Measurements from ENCODE around the gene PUDP. TPM values are rescaled to one million over a fixed set of nuclear protein-coding genes. Genes with fewer than 3 reads are reported as not detected.
"Not testable (repeated sequence)": the region's sequence is repeated elsewhere in the genome, so short reads cannot be mapped to it uniquely, and the experiment has no call there.

Gene PUDP
- total and polyA plus RNA-seq, 2 experiments from 2014 or later, result 22.6 to 32.8 TPM

DNA sequence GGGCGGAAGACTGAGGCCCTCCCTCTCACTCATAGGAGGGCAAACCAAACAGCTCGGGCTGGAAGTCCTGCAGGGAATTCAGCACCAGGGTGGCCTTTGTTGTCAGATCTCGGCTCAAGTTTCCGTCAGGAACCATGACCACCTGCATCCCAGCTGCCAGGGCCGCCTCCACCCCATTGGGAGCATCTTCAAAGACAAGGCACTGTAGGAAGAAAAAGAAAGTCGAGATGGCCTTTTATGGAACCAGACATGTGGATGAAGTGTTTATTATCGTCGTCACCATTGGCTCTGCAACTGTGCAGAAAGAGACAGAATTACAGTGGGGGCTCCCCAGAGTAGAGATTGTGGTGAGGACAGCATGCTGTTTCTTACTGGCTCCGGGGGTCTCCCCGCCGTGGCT, 97.7 kb downstream of the PUDP start:
- Histone ChIP-seq H3K36me3 (replicated peaks; ENCODE audit: insufficient read depth, low read depth) (no peaks in the 10 kb centered on the region), H3K27me3 (no peaks in the 10 kb centered on the region), H3K9me3 (ENCODE audit: low read depth) (no peaks in the 10 kb centered on the region), H3K79me2 (no peaks in the 10 kb centered on the region), H2AFZ (no peak overlapping the region), H3K9me2 (replicated peaks; ENCODE audit: insufficient read depth) (no peaks in the 10 kb centered on the region), H3K4me1 (ENCODE audit: insufficient read depth) (no peaks in the 10 kb centered on the region), H3K27ac (no peak overlapping the region), H3K4me3 (no peak overlapping the region), H3K4me2 (no peak overlapping the region), H4K20me1 (ENCODE audit: insufficient read depth, poor library complexity, severe bottlenecking) (no peaks in the 10 kb centered on the region)
- WGBS (ENCODE audit: low lambda C conversion rate, missing lambda C conversion rate), result 76% methylated on average over 11 of the region's 11 CpGs
- DNase-seq (ENCODE audit: low spot score), result no peak
- TF ChIP-seq EZH2phosphoT487 (IDR thresholded peaks at IDR 0.05; ENCODE audit: low read depth, severe bottlenecking, unreplicated experiment) (no peak), EZH2 (IDR thresholded peaks at IDR 0.05; ENCODE audit: borderline replicate concordance) (no peak)
- TF ChIP-seq, protein P1, sequence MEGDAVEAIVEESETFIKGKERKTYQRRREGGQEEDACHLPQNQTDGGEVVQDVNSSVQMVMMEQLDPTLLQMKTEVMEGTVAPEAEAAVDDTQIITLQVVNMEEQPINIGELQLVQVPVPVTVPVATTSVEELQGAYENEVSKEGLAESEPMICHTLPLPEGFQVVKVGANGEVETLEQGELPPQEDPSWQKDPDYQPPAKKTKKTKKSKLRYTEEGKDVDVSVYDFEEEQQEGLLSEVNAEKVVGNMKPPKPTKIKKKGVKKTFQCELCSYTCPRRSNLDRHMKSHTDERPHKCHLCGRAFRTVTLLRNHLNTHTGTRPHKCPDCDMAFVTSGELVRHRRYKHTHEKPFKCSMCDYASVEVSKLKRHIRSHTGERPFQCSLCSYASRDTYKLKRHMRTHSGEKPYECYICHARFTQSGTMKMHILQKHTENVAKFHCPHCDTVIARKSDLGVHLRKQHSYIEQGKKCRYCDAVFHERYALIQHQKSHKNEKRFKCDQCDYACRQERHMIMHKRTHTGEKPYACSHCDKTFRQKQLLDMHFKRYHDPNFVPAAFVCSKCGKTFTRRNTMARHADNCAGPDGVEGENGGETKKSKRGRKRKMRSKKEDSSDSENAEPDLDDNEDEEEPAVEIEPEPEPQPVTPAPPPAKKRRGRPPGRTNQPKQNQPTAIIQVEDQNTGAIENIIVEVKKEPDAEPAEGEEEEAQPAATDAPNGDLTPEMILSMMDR (IDR thresholded peaks at IDR 0.05; ENCODE audit: poor library complexity), result no peak

DNA sequence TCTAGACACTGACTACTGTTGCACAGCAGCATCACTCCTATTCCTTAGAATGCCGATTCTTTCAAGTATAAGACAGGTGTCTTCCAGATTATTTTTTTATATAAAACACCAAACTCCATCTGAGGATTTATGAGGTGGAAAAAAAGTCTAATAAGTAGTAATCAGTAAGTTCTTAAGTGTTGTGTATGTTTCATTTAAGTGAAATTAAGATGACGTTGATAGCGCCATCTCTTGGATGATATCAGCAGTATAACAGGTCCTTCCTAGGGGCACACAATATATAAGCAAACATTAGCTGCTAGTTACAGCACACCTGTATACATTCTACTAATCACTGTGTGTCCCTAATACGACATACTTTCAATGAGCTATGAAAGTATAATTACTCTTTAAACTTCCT, 100.0 kb downstream of the PUDP start:
- 83% methylated on average over 4 of the region's 4 CpGs for whole genome bisulfite sequencing (ENCODE audit: low lambda C conversion rate, missing lambda C conversion rate)
- TF ChIP-seq, protein P1 (IDR thresholded peaks at IDR 0.05; ENCODE audit: poor library complexity), result no peak
- TF ChIP-seq EZH2 (IDR thresholded peaks at IDR 0.05; ENCODE audit: borderline replicate concordance), result no peak
- TF ChIP-seq EZH2phosphoT487 (IDR thresholded peaks at IDR 0.05; ENCODE audit: low read depth, severe bottlenecking, unreplicated experiment), result no peak
- Histone ChIP-seq H3K27ac (no peak overlapping the region), H3K36me3 (replicated peaks; ENCODE audit: insufficient read depth, low read depth) (no peaks in the 10 kb centered on the region), H2AFZ (no peak overlapping the region), H3K4me1 (ENCODE audit: insufficient read depth) (no peaks in the 10 kb centered on the region), H3K9me3 (ENCODE audit: low read depth) (no peaks in the 10 kb centered on the region), H3K79me2 (no peaks in the 10 kb centered on the region), H4K20me1 (ENCODE audit: insufficient read depth, poor library complexity, severe bottlenecking) (no peaks in the 10 kb centered on the region), H3K27me3 (no peaks in the 10 kb centered on the region), H3K4me2 (no peak overlapping the region), H3K4me3 (no peak overlapping the region), H3K9me2 (replicated peaks; ENCODE audit: insufficient read depth) (no peaks in the 10 kb centered on the region)
- no peak for DNase-seq (ENCODE audit: low spot score)

DNA sequence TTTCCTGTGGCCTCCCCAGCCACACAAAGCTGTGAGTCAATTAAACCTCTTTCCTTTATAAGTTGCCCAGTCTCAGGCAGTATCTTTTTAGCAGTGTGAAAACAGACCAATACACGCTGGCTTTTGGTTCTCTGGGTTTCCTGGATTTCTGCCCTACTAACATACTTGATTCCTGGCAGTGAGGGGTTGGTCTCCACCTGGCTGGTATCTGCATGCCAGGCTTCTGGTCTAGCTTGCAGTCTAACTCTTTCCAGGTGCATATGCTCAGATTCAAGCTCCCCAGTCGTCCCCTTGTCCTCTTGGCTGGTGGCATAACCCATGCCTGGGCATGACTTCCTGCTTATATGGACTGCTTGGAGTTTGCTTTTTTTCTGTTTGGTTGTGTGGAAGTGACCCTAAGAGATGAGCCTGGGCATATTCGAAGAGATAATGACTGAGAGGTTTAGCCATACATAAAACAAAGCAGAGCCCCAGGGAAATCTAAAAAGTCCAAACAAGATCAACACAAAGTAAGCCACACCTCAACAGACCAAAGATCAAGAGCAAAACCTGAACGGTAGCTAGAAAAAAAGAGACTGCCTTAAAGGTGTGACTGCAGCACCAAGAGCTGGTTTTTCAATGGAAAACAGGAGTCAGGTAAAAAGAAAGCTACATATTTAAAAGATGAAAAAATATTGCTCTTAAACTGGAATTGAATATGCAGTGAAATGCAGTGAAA, 102.6 kb downstream of the PUDP start:
- no peak for DNase-seq (ENCODE audit: low spot score)
- H3K27ac ChIP-seq, result no peak overlapping the region
- no peaks in the 10 kb centered on the region for H3K79me2 ChIP-seq
- 42% methylated on average over 4 of the region's 4 CpGs for WGBS (ENCODE audit: low lambda C conversion rate, missing lambda C conversion rate)
- H2AFZ ChIP-seq, result no peak overlapping the region
- no peaks in the 10 kb centered on the region for H4K20me1 ChIP-seq (ENCODE audit: insufficient read depth, poor library complexity, severe bottlenecking)
- no peak overlapping the region for H3K4me2 ChIP-seq
- no peaks in the 10 kb centered on the region for H3K36me3 ChIP-seq (replicated peaks; ENCODE audit: insufficient read depth, low read depth)
- H3K9me2 ChIP-seq (replicated peaks; ENCODE audit: insufficient read depth), result no peaks in the 10 kb centered on the region
- no peak overlapping the region for H3K4me3 ChIP-seq
- no peaks in the 10 kb centered on the region for H3K4me1 ChIP-seq (ENCODE audit: insufficient read depth)
- no peaks in the 10 kb centered on the region for H3K9me3 ChIP-seq (ENCODE audit: low read depth)
- TF ChIP-seq EZH2 (IDR thresholded peaks at IDR 0.05; ENCODE audit: borderline replicate concordance) (no peak), EZH2phosphoT487 (IDR thresholded peaks at IDR 0.05; ENCODE audit: low read depth, severe bottlenecking, unreplicated experiment) (no peak)
- TF ChIP-seq, protein P1 (IDR thresholded peaks at IDR 0.05; ENCODE audit: poor library complexity), result no peak
- no peaks in the 10 kb centered on the region for H3K27me3 ChIP-seq

DNA sequence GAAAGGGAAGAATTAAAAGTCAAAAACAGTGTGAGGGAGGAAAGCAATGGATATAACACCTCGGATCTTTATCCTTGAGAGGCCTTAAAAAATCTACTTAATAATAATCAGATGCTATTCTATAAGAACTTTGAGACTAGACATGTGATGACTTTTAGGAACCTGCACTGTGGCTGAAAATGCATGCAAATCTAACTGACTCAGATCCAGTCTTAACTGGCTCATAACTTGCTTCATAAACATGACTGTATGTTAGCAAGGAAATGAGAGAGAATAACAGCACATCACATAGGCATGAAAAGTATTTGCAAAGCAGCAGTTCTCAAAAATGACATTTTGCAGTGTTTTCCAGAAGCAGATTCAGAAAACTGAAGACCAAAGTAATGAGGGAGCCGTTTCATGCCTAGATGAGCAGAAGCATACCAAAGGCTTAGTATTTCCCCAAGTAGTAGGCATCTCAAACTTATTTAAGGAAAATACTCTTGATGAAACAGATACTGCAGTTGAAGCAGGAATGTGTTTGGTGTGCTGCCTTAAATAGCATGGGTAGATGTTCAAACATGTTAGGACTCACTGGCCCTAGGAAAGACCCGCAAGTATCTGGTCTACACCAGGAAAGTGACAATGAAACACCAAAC, 104.0 kb downstream of the PUDP start:
- H3K4me2 ChIP-seq; H3K9me3 ChIP-seq (ENCODE audit: low read depth); H3K9me2 ChIP-seq (replicated peaks; ENCODE audit: insufficient read depth); H3K27ac ChIP-seq; H3K4me1 ChIP-seq (ENCODE audit: insufficient read depth); H4K20me1 ChIP-seq (ENCODE audit: insufficient read depth, poor library complexity, severe bottlenecking); H3K27me3 ChIP-seq; H3K79me2 ChIP-seq; H3K36me3 ChIP-seq (replicated peaks; ENCODE audit: insufficient read depth, low read depth); DNase-seq (ENCODE audit: low spot score); H2AFZ ChIP-seq; H3K4me3 ChIP-seq: not testable (repeated sequence)
- 77% methylated on average over 3 of the region's 3 CpGs for WGBS (ENCODE audit: low lambda C conversion rate, missing lambda C conversion rate)
